Endothelial cell of umbilical vein (primary cell): ENCODE data around the gene VSX2.
A peak's percentile ranks its signal among the peaks of the same experiment; 100 is the strongest.

Experiments used
- EZH2 ChIP-seq: IDR thresholded peaks from 2 replicates; pipeline ENCODE4 v1.6.1; 2012; ENCODE audit warnings: borderline replicate concordance, low read depth, mild to moderate bottlenecking, moderate library complexity, low read length, inconsistent platforms; ENCODE audit not compliant: severe bottlenecking
- POLR2A ChIP-seq: IDR thresholded peaks from 2 replicates; pipeline ENCODE4 v1.6.1; 2012; ENCODE audit warnings: low read depth, mild to moderate bottlenecking, control low read depth, low read length
- POLR2AphosphoS5 ChIP-seq: IDR thresholded peaks from 2 replicates; pipeline ENCODE4 v1.6.1; 2012; ENCODE audit warnings: low read depth, mild to moderate bottlenecking, control low read depth, low read length, moderate library complexity; ENCODE audit not compliant: insufficient read depth
- TF ChIP-seq, protein P1 (sequence below): IDR thresholded peaks from 2 replicates; pipeline ENCODE4 v1.6.1; 2011; ENCODE audit not compliant: insufficient read depth, insufficient read length
- TF ChIP-seq, protein P2 (sequence below), 2 donors: IDR thresholded peaks; 1 replicate in 1 of 2; 2 replicates in 1 of 2; pipeline ENCODE4 v1.5.1; 2011; ENCODE audit warnings: low read length in 2 of 2, mild to moderate bottlenecking in 2 of 2, moderate library complexity in 2 of 2, control low read depth in 1 of 2, inconsistent platforms in 1 of 2, low read depth in 1 of 2; ENCODE audit not compliant: insufficient read depth in 1 of 2; ENCODE audit errors: extremely low read depth in 1 of 2

DNA sequence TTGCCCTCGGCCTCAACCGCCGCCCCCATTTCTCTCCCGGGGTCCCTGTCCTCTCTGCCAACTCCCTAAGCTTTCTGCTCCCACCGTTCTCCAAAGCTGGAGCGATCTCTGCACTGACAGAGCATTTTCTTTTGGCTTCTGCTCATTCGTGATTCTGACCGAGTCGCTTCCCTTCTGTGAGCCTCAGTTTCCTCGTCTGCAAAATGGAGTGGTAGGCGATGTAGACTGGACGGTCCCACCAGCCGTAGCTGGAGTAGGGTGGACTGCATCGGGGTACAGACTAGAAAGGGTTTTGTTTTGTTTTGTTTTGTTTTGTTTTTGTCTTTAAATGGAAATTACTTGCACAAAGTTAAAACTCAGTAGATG is 2.4 kb downstream of the VSX2 start:
- TF ChIP-seq, protein P1, sequence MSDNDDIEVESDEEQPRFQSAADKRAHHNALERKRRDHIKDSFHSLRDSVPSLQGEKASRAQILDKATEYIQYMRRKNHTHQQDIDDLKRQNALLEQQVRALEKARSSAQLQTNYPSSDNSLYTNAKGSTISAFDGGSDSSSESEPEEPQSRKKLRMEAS, result no peak
- TF ChIP-seq POLR2A (no peak), POLR2AphosphoS5 (no peak), EZH2 (peak; percentile 93)
- TF ChIP-seq, protein P2, sequence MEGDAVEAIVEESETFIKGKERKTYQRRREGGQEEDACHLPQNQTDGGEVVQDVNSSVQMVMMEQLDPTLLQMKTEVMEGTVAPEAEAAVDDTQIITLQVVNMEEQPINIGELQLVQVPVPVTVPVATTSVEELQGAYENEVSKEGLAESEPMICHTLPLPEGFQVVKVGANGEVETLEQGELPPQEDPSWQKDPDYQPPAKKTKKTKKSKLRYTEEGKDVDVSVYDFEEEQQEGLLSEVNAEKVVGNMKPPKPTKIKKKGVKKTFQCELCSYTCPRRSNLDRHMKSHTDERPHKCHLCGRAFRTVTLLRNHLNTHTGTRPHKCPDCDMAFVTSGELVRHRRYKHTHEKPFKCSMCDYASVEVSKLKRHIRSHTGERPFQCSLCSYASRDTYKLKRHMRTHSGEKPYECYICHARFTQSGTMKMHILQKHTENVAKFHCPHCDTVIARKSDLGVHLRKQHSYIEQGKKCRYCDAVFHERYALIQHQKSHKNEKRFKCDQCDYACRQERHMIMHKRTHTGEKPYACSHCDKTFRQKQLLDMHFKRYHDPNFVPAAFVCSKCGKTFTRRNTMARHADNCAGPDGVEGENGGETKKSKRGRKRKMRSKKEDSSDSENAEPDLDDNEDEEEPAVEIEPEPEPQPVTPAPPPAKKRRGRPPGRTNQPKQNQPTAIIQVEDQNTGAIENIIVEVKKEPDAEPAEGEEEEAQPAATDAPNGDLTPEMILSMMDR (IDR thresholded peaks at IDR 0.05; ENCODE audit: extremely low read depth in 1 of 2, insufficient read depth in 1 of 2, low read depth in 1 of 2, low read length in 2 of 2), result no peak
